PC-9 (cell line): ENCODE measurements around the gene KRTAP4-9. TPM values are rescaled to one million over a fixed set of nuclear protein-coding genes. Genes with fewer than 3 reads are reported as not detected.
"Not testable (repeated sequence)": the region's sequence is repeated elsewhere in the genome, so short reads cannot be mapped to it uniquely, and the experiment has no call there.

Experiments
- Bru-seq: library from RNA; stranded (reverse); fragments of 400-500 nt; gene quantifications from one replicate; lab custom pipeline; 2021; lab: Mats Ljungman, UMichigan
- BruChase-seq, 2 experiments: library from RNA; stranded (reverse); fragments of 400-500 nt; gene quantifications; one replicate each; lab custom pipeline; 2021; lab: Mats Ljungman, UMichigan
- BruUV-seq: library from RNA; stranded (reverse); fragments of 400-500 nt; replicated peaks from 2 replicates; lab custom pipeline; 2021; lab: Mats Ljungman, UMichigan
- CTCF ChIA-PET: fragments of 300-600 bp; sonication (Branson Sonifier 250); formaldehyde crosslinking; loops from one replicate; lab custom pipeline; 2022; ENCODE audit warnings: antibody characterized with exemption; lab: Charles Lee
- POLR2A ChIA-PET: fragments of 300-600 bp; sonication (Branson Sonifier 250); formaldehyde crosslinking; loops from one replicate; lab custom pipeline; 2022; ENCODE audit warnings: antibody characterized with exemption; ENCODE audit not compliant: unreplicated experiment; lab: Charles Lee
- DNase-seq, 2 experiments: peaks; one replicate each; pipeline versions ENCODE4 v3.0.0 to v3.0.0-alpha.2; 2015 to 2022; ENCODE audit warnings: mixed read lengths in 1 of 2
- H2AFZ ChIP-seq: fragments of 200-600 bp; sonication (generic); 2 replicates; pipeline ENCODE4 v1.8.1; 2017; ENCODE audit warnings: antibody characterized with exemption
- H3F3A ChIP-seq: fragments of 200-600 bp; sonication (generic); 2 replicates; pipeline ENCODE4 v1.8.1; 2017; ENCODE audit warnings: antibody characterized with exemption, mild to moderate bottlenecking, low read depth; ENCODE audit not compliant: insufficient read depth
- H3K27ac ChIP-seq: fragments of 200-600 bp; sonication (generic); 2 replicates; pipeline ENCODE4 v1.6.1; 2016; ENCODE audit warnings: mixed run types
- H3K27me3 ChIP-seq: fragments of 200-600 bp; sonication (generic); 2 replicates; pipeline ENCODE4 v1.6.1; 2016; ENCODE audit warnings: low read depth, mixed run types; ENCODE audit not compliant: insufficient read depth
- H3K36me3 ChIP-seq: fragments of 200-600 bp; sonication (generic); 2 replicates; pipeline ENCODE4 v1.6.1; 2016; ENCODE audit warnings: low read depth, mixed run types
- H3K4me1 ChIP-seq: fragments of 200-600 bp; sonication (generic); replicated peaks from 2 replicates; pipeline ENCODE4 v1.6.1; 2016; ENCODE audit warnings: mixed run types; ENCODE audit not compliant: insufficient read depth
- H3K4me2 ChIP-seq: fragments of 200-600 bp; sonication (generic); 2 replicates; pipeline ENCODE4 v1.6.1; 2017; ENCODE audit warnings: mixed run types
- H3K4me3 ChIP-seq: fragments of 200-600 bp; sonication (generic); 2 replicates; pipeline ENCODE4 v1.6.1; 2016; ENCODE audit warnings: mixed run types
- H3K79me2 ChIP-seq: fragments of 200-600 bp; sonication (generic); 2 replicates; pipeline ENCODE4 v1.6.1; 2017; ENCODE audit warnings: low read depth, mixed run types
- H3K9me2 ChIP-seq: fragments of 200-600 bp; sonication (generic); 2 replicates; pipeline ENCODE4 v1.8.1; 2017; ENCODE audit warnings: mild to moderate bottlenecking; ENCODE audit not compliant: insufficient read depth
- H3K9me3 ChIP-seq: fragments of 200-600 bp; sonication (generic); 2 replicates; pipeline ENCODE4 v1.8.1; 2016; ENCODE audit warnings: low read depth; ENCODE audit not compliant: insufficient read depth
- H4K20me1 ChIP-seq: fragments of 200-600 bp; sonication (generic); 2 replicates; pipeline ENCODE4 v1.8.1; 2017; ENCODE audit not compliant: insufficient read depth
- EZH2 ChIP-seq: fragments of 200-600 bp; sonication (generic); IDR thresholded peaks from 2 replicates; pipeline ENCODE4 v1.8.0; 2017; ENCODE audit warnings: antibody characterized with exemption, low read depth
- intact Hi-C: fragments of 100-400 bp; cut with micrococcal nuclease; formaldehyde crosslinking; loops from one replicate; pipeline ENCODE4 v1.10.0; 2022; ENCODE audit not compliant: unreplicated experiment
- long read RNA-seq: library from polyadenylated mRNA; stranded (forward); transcript quantifications from one replicate; pipeline ENCODE4 v2.0.0, GENCODE V29; 2022
- total RNA-seq: library from RNA; stranded (reverse); gene quantifications from 2 replicates; pipeline ENCODE4 v1.2.3, GENCODE V29; 2021
- TF ChIP-seq, protein P1 (sequence below): fragments of 200-600 bp; sonication (generic); conservative IDR thresholded peaks from 2 replicates; pipeline ENCODE4 v1.6.1; 2017; ENCODE audit warnings: mixed run types, antibody characterized with exemption, mild to moderate bottlenecking, moderate library complexity

KRTAP4-9 gene
- total RNA-seq (not detected in 2 replicates), Bru-seq, nascent RNA (percentile 14 among the genes with signal in this experiment), BruChase-seq, experiment 1, labeled RNA remaining after a 2-hour chase (not detected), BruChase-seq, experiment 2, labeled RNA remaining after a 6-hour chase (not detected)
- long read RNA-seq = 0 reads

DNA sequence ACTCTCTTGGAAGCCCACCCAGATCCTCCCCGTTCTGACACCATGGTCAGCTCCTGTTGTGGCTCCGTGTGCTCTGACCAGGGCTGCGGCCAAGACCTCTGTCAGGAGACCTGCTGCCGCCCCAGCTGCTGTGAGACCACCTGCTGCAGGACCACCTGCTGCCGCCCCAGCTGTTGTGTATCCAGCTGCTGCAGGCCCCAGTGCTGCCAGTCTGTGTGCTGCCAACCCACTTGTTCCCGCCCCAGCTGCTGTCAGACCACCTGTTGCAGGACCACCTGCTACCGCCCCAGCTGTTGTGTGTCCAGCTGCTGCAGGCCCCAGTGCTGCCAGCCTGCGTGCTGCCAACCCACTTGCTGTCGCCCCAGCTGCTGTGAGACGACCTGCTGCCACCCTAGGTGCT lies at the start of gene KRTAP4-9:
Gene KRTAP4-9 (plus strand): TSS at position 43 of the 400 bp plus-strand sequence. CDS start 0 bp downstream, at position 43.
- H3K27me3 ChIP-seq, H3K36me3 ChIP-seq, H3K4me3 ChIP-seq, H3K9me2 ChIP-seq, H3K9me3 ChIP-seq, intact Hi-C loops, POLR2A ChIA-PET, H2AFZ ChIP-seq, H4K20me1 ChIP-seq, H3K79me2 ChIP-seq, CTCF ChIA-PET, BruUV-seq, DNase-seq: not testable (repeated sequence)
- peak within 1 kb of the TSS; percentile 73 for H3K27ac ChIP-seq
- peaks cover 25% of the 10 kb centered on the region for H3K4me1 ChIP-seq
- peaks cover 15% of the 10 kb centered on the region; the same call in 1 of the 2 replicates for H3F3A ChIP-seq
- H3K4me2 ChIP-seq = peak within 1 kb of the TSS; percentile 49

DNA sequence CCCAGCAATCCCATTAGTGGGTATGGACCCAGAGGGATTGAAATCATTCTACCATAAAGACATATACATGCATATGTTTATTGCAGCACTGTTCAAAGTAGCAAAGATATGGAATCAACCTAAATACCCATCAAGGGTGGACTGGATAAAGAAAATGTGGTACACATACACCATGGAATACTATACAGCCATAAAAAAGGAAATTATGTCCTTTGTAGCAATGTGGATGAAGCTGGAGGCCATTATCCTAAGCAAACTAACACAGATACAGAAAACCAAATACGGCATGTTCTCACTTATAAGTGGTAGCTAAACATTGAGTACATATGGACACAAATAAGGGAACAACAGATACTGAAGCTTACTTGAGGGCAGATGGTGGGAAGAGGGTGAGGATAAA lies 47.6 kb upstream of the KRTAP4-9 start:
- no peaks in the 10 kb centered on the region for H3K27me3 ChIP-seq
- H3K36me3 ChIP-seq = 0 out of 2 replicates have a peak, but pooled peaks cover 5% of the 10 kb centered on the region
- no peak overlapping the region for H3K4me3 ChIP-seq
- POLR2A ChIA-PET = no interaction called here
- DNase-seq = no peak
- no TSS peak for BruUV-seq
- H3K9me2 ChIP-seq = no peaks in the 10 kb centered on the region
- intact Hi-C loops = no loop called here
- H3K79me2 ChIP-seq = no peaks in the 10 kb centered on the region
- H3K4me2 ChIP-seq = no peak overlapping the region
- peaks cover 9% of the 10 kb centered on the region; the same call in 1 of the 2 replicates for H3K9me3 ChIP-seq
- TF ChIP-seq, protein P1, sequence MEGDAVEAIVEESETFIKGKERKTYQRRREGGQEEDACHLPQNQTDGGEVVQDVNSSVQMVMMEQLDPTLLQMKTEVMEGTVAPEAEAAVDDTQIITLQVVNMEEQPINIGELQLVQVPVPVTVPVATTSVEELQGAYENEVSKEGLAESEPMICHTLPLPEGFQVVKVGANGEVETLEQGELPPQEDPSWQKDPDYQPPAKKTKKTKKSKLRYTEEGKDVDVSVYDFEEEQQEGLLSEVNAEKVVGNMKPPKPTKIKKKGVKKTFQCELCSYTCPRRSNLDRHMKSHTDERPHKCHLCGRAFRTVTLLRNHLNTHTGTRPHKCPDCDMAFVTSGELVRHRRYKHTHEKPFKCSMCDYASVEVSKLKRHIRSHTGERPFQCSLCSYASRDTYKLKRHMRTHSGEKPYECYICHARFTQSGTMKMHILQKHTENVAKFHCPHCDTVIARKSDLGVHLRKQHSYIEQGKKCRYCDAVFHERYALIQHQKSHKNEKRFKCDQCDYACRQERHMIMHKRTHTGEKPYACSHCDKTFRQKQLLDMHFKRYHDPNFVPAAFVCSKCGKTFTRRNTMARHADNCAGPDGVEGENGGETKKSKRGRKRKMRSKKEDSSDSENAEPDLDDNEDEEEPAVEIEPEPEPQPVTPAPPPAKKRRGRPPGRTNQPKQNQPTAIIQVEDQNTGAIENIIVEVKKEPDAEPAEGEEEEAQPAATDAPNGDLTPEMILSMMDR = no peak
- TF ChIP-seq EZH2 = no peak
- peaks cover 42% of the 10 kb centered on the region for H3K4me1 ChIP-seq
- CTCF ChIA-PET = interaction anchor here (0.6 kb wide), 1 partner anchor 97 kb away, joined by 4 read pairs; no protein-coding TSS in a partner anchor
- H3F3A ChIP-seq = peaks cover 26% of the 10 kb centered on the region
- no peak overlapping the region for H2AFZ ChIP-seq
- no peak overlapping the region for H3K27ac ChIP-seq
- H4K20me1 ChIP-seq = no peaks in the 10 kb centered on the region

DNA sequence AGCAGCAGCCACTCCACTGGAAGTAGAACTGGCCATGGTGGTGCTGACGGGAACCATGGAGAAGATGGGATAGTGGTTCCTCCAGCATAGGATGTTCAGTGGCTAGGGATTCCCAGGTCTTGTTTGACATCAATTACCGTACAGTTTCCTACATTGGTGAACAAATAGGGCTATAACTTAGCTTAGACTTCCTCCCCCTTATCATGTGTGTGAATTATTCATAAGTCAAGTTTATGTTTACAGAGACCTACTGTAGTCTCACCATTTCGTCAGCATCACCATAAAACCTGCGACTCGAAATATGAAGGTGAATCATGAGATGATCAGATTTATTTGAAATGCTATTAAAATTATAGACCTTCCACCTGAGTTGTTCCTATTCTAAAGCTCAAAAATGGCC lies 46.4 kb upstream of the KRTAP4-9 start:
- 0 out of 2 replicates have a peak, but pooled peaks cover 5% of the 10 kb centered on the region for H3K36me3 ChIP-seq
- DNase-seq = peak in 1 of 2 experiments; percentile 72
- no peaks in the 10 kb centered on the region; the same call in 1 of the 2 replicates for H3K9me3 ChIP-seq
- H3K4me3 ChIP-seq = no peak overlapping the region
- H3K9me2 ChIP-seq = no peaks in the 10 kb centered on the region
- BruUV-seq = no TSS peak
- peaks cover 26% of the 10 kb centered on the region for H3F3A ChIP-seq
- CTCF ChIA-PET = no interaction called here
- H3K4me1 ChIP-seq = peaks cover 43% of the 10 kb centered on the region
- peak overlapping the region; percentile 88 for H3K27ac ChIP-seq
- no peaks in the 10 kb centered on the region for H3K27me3 ChIP-seq
- intact Hi-C loops = no loop called here
- H4K20me1 ChIP-seq = no peaks in the 10 kb centered on the region
- H2AFZ ChIP-seq = no peak overlapping the region
- POLR2A ChIA-PET = interaction anchor here (0.6 kb wide), 4 partner anchors 156 to 594 kb away, joined by 3 to 7 read pairs (median 6); partner anchors contain the start of gene KRT19
- peak overlapping the region; percentile 43 for H3K4me2 ChIP-seq
- TF ChIP-seq, protein P1 = no peak
- TF ChIP-seq EZH2 = no peak
- no peaks in the 10 kb centered on the region for H3K79me2 ChIP-seq

DNA sequence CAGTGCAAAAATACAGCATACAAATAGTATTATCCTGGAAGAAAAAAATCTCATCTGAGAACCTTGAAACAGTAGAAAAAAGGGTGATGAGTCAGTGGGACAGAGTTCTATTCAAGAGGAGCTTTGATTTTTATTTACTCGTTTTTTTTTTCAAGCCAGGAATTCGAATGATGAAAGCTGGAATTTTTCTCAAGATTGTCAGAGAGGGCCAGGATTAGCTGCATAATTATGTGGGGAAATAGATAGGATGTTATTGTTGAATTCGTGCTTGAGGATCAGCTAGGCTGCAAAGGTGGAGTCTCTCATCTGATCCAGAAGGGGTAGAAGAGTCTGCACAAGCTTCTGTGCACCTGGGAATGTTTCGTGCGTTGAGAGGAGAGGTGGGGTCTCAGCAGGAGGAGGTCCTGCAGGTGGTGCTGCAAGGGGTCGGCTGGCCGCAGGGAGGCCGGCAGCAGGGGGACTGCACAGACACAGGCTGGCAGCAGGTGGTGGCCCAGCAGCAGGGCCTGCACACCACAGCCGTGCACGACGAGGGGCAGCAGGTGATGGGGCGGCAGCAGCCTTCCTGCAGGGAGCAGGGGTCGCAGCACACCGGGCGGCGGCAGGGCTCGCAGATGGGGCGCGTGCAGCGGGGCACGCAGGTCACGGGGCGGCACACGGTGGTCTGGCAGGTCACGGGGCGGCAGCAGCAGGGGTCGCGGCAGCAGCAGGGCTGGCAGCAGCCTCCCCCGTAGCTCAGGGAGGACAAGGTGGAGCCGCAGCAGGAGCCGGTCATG lies 45.7 kb upstream of the KRTAP4-9 start:
- H4K20me1 ChIP-seq, H3K79me2 ChIP-seq, H2AFZ ChIP-seq, H3K4me3 ChIP-seq, H3K27me3 ChIP-seq, H3K9me3 ChIP-seq, H3K36me3 ChIP-seq, CTCF ChIA-PET, H3K9me2 ChIP-seq: not testable (repeated sequence)
- intact Hi-C loops = loop anchor here (1.0 to 10.0 kb wide), 4 partner anchors 73 to 485 kb away; no protein-coding TSS in a partner anchor
- Histone ChIP-seq H3K4me1 (peaks cover 43% of the 10 kb centered on the region), H3K4me2 (peak overlapping the region; percentile 43), H3F3A (peaks cover 26% of the 10 kb centered on the region), H3K27ac (peak overlapping the region; percentile 88)
- POLR2A ChIA-PET = interaction anchor here (0.6 to 0.9 kb wide), 6 partner anchors 20 to 573 kb away, joined by 3 to 10 read pairs (median 7); partner anchors contain the start of gene KRT19
- TSS peak; percentile 95 for BruUV-seq
- DNase-seq = peak; percentile 21 to 93
